Esophagus muscularis mucosa (tissue), 4 donors: ENCODE data around the gene SFRP5.

Experiments used
- EP300 ChIP-seq: sonication (generic); formaldehyde crosslinking; IDR thresholded peaks from one replicate; pipeline ENCODE4 v1.6.1; 2017; ENCODE audit warnings: antibody characterized with exemption
- POLR2A ChIP-seq: fragments of 450-650 bp; IDR thresholded peaks from one replicate; pipeline ENCODE4 v1.6.1; 2017; ENCODE audit warnings: antibody characterized with exemption, moderate library complexity, mild to moderate bottlenecking, low read depth
- POLR2AphosphoS5 ChIP-seq, 2 donors: sonication (generic); formaldehyde crosslinking; IDR thresholded peaks; one replicate each; pipeline ENCODE4 v1.6.1; 2017; ENCODE audit warnings: antibody characterized with exemption in 2 of 2
- TF ChIP-seq, protein P1 (sequence below), 3 experiments: fragments of 200-600 bp in 2 of 3; fragments of 450-650 bp in 1 of 3; sonication (generic) in 2 of 3; IDR thresholded peaks; one replicate each; pipeline ENCODE4 v1.5.1; 2017 to 2019; ENCODE audit warnings: antibody characterized with exemption in 3 of 3, mild to moderate bottlenecking in 2 of 3, moderate library complexity in 1 of 3

DNA sequence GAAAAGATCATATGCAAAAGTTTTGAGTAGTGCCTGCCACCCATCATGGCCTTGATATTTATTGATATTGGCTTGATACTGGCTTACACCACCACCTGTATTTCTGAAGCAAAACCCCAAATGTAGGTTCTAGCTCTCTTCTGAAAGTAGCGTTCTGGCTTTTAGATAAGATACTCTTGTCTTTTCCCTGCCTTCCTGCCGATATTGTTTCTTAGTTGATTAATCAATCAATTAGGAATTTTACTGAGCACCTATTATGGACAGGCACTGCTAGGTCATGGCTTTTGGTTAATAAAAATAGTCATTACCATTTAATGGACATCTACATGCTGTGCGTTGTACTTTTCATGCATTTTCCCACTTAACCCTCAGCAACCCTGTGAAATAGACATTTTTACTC, 7.9 kb downstream of the SFRP5 start:
- TF ChIP-seq, protein P1, sequence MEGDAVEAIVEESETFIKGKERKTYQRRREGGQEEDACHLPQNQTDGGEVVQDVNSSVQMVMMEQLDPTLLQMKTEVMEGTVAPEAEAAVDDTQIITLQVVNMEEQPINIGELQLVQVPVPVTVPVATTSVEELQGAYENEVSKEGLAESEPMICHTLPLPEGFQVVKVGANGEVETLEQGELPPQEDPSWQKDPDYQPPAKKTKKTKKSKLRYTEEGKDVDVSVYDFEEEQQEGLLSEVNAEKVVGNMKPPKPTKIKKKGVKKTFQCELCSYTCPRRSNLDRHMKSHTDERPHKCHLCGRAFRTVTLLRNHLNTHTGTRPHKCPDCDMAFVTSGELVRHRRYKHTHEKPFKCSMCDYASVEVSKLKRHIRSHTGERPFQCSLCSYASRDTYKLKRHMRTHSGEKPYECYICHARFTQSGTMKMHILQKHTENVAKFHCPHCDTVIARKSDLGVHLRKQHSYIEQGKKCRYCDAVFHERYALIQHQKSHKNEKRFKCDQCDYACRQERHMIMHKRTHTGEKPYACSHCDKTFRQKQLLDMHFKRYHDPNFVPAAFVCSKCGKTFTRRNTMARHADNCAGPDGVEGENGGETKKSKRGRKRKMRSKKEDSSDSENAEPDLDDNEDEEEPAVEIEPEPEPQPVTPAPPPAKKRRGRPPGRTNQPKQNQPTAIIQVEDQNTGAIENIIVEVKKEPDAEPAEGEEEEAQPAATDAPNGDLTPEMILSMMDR (IDR thresholded peaks at IDR 0.05) = no peak
- TF ChIP-seq POLR2AphosphoS5 (IDR thresholded peaks at IDR 0.05) (no peak), EP300 (no peak), POLR2A (no peak)
